Measurements from ENCODE around the gene KRTAP10-3. TPM values are rescaled to one million over a fixed set of nuclear protein-coding genes. Genes with fewer than 3 reads are reported as not detected.

Gene KRTAP10-3
- total and polyA plus RNA-seq, 7 donors: not detected

- 78 to 89% (median 83%) methylated on average over 11 of the region's 11 CpGs for whole genome bisulfite sequencing, 3 donors
- Histone ChIP-seq H3K4me3 (no peak overlapping the region), H3K27me3 (ENCODE audit: insufficient read depth in 3 of 3, low read length in 2 of 3) (peaks cover 0 to 63% (median 10%) of the 10 kb centered on the region in 3 donors), H3K4me1 (no peaks in the 10 kb centered on the region), H3K9me3 (no peaks in the 10 kb centered on the region), H3K36me3 (ENCODE audit: insufficient read depth in 1 of 2, low read depth in 1 of 2) (no peaks in the 10 kb centered on the region), H3K27ac (no peak overlapping the region)
- DNase-seq: no peak
- intact Hi-C loops (cut with DNase I): loop anchor here (5.0 to 10.0 kb wide), 3 partner anchors 283 to 423 kb away; no protein-coding TSS in a partner anchor
- TF ChIP-seq CTCF (IDR thresholded peaks at IDR 0.05): no peak
- ATAC-seq: no peak
These were observed 47.2 kb downstream of the KRTAP10-3 start for GRCh38 chr21:44511219-44511937.

- H3K9me3 ChIP-seq: no peaks in the 10 kb centered on the region
- no peak overlapping the region for H3K27ac ChIP-seq
- intact Hi-C loops (cut with DNase I): loop anchor here (5.0 to 10.0 kb wide), 3 partner anchors 284 to 424 kb away; no protein-coding TSS in a partner anchor
- no peaks in the 10 kb centered on the region for H3K36me3 ChIP-seq (ENCODE audit: insufficient read depth in 1 of 2, low read depth in 1 of 2)
- WGBS, 3 donors: 11 to 16% (median 13%) methylated on average over 33 to 36 of the region's 36 CpGs
- DNase-seq: peak; percentile 50 to 60
- H3K4me3 ChIP-seq: no peak overlapping the region
- ATAC-seq: peak; percentile 52 to 73 (median 66)
- peaks cover 0 to 65% (median 12%) of the 10 kb centered on the region in 3 donors for H3K27me3 ChIP-seq (ENCODE audit: insufficient read depth in 3 of 3, low read length in 2 of 3)
- H3K4me1 ChIP-seq: no peaks in the 10 kb centered on the region
- peak; percentile 57 for TF ChIP-seq CTCF (IDR thresholded peaks at IDR 0.05)
These were observed 47.9 kb downstream of the KRTAP10-3 start for GRCh38 chr21:44510508-44511218.

- Histone ChIP-seq H3K4me3 (no peak overlapping the region), H3K27me3 (ENCODE audit: insufficient read depth in 3 of 3, low read length in 2 of 3) (peaks cover 0 to 60% (median 15%) of the 10 kb centered on the region in 3 donors), H3K27ac (no peak overlapping the region), H3K36me3 (ENCODE audit: insufficient read depth in 1 of 2, low read depth in 1 of 2) (no peaks in the 10 kb centered on the region), H3K9me3 (no peaks in the 10 kb centered on the region), H3K4me1 (no peaks in the 10 kb centered on the region)
- ATAC-seq (no peak), DNase-seq (peak in 1 of 2 donors; percentile 47)
- intact Hi-C loops (cut with DNase I): loop anchor here (5.0 to 10.0 kb wide), 3 partner anchors 285 to 425 kb away; no protein-coding TSS in a partner anchor
- no peak for TF ChIP-seq CTCF (IDR thresholded peaks at IDR 0.05)
- WGBS, 3 donors: 53 to 58% (median 55%) methylated on average over 18 of the region's 18 CpGs
These were observed 48.5 kb downstream of the KRTAP10-3 start for GRCh38 chr21:44510109-44510507.

- peaks cover 0 to 59% (median 15%) of the 10 kb centered on the region in 3 donors for H3K27me3 ChIP-seq (ENCODE audit: insufficient read depth in 3 of 3, low read length in 2 of 3)
- 39 to 48% (median 40%) methylated on average over 7 to 12 of the region's 12 CpGs for WGBS, 3 donors
- intact Hi-C loops (cut with DNase I): no loop called here
- no peaks in the 10 kb centered on the region for H3K36me3 ChIP-seq (ENCODE audit: insufficient read depth in 1 of 2, low read depth in 1 of 2)
- H3K4me1 ChIP-seq: no peaks in the 10 kb centered on the region
- peak; percentile 30 for TF ChIP-seq CTCF (IDR thresholded peaks at IDR 0.05)
- no peak overlapping the region for H3K27ac ChIP-seq
- H3K4me3 ChIP-seq: no peak overlapping the region
- peak in 1 of 2 donors; percentile 46 for DNase-seq
- H3K9me3 ChIP-seq: no peaks in the 10 kb centered on the region
- peak; percentile 77 to 88 (median 86) for ATAC-seq
These were observed 49.1 kb downstream of the KRTAP10-3 start for GRCh38 chr21:44509539-44509938.

All from psoas muscle (tissue), 8 donors.